ENCODE measurements around the gene SLC16A4.

SLC16A4 gene

GRCh38 chr1:110326826-110327225 is 64.0 kb downstream of the SLC16A4 start:
- no peak for DNase-seq (ENCODE audit: low read depth in 2 of 2)

DNA sequence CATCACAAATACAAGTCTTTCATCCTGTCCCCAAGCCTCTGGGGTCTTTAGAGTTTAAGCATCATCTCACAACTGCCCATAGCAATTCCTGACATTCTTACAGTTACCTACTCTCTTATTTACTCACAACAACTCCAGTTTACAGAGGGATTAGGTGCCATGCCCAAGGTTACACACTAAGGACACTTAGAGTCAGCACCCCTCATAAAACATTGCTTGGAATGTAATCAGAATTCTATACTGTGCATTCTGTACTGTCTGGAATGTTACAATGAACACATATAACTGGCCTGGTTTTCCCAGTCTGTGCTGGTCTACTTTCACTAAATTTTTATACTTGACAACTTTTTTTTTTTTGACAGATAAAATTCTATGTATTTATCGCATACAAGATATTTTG is 66.2 kb downstream of the SLC16A4 start:
- no peak for DNase-seq (ENCODE audit: low read depth in 2 of 2)

- DNase-seq (ENCODE audit: low read depth in 2 of 2), result no peak
These were observed 69.0 kb downstream of the SLC16A4 start for GRCh38 chr1:110321846-110322245.

DNA sequence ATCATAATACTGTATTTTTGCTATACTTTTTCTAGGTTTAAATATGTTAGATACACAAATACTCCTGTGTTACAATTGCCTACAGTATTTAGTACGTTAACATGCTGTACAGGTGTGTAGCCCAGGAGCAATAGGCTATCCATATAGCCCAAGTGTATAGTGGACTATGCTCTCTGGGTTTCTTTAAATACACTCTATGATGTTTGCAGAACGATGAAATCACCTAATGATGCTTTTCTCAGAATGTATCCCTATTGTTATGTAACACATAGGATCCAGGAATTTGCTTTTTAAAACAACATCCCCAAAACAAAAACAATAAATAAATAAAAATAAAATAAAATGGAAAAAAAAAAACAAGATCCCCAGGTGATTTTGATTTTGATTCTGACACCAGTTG is 69.8 kb downstream of the SLC16A4 start:
- DNase-seq (ENCODE audit: low read depth in 2 of 2), result no peak

GRCh38 chr1:110320168-110320518 is 70.7 kb downstream of the SLC16A4 start:
- DNase-seq (ENCODE audit: low read depth in 2 of 2), result no peak

GRCh38 chr1:110319332-110320167 is 71.3 kb downstream of the SLC16A4 start:
- DNase-seq (ENCODE audit: low read depth in 2 of 2), result no peak

- DNase-seq (ENCODE audit: low read depth in 2 of 2), result no peak
These were observed 72.8 kb downstream of the SLC16A4 start for GRCh38 chr1:110318046-110318445.

- DNase-seq (ENCODE audit: low read depth in 2 of 2), result no peak
These were observed 74.1 kb downstream of the SLC16A4 start for GRCh38 chr1:110316735-110317134.

All from stimulated activated CD8-positive, alpha-beta memory T cell treated with anti-CD3 and anti-CD28 coated beads, Interleukin-15, amount 100 ng/mL, for 4 hours (primary cell).